GM19372 (cell line): ENCODE results near the gene CARD18.

Experiments
- ATAC-seq: cut with Tn5 transposase; IDR thresholded peaks from one replicate; pipeline ENCODE4 v1.9.1; 2021; ENCODE audit warnings: mild to moderate bottlenecking, low read depth, moderate library complexity; ENCODE audit not compliant: unreplicated experiment

The CARD18 gene, protein sequence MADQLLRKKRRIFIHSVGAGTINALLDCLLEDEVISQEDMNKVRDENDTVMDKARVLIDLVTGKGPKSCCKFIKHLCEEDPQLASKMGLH

DNA sequence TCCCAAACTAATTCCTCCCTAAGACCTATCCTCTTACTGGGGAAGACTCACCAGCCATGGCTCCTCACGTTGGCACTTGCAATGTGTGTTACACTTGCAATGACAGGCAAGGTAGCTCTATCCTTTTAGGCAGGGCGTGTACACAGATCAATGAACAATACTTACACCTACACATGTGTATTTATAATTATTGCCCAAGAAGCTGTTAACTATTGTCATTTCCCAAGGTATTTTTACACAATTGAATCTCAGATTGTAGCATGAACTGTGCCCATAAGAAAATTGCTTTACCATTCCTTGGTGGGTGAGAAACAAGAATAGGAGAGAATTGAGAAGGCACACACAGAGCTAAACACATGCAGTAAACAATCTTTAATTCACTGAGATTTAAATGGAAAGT, at the start of gene CARD18:
Gene CARD18 (minus strand): TSS at position 101 of the 400 bp plus-strand sequence. CDS start 43 bp downstream, at position 58.
- no peak for ATAC-seq

- ATAC-seq, result no peak
Measured at GRCh38 chr11:105183987-105184386, 44.4 kb upstream of the CARD18 start.

DNA sequence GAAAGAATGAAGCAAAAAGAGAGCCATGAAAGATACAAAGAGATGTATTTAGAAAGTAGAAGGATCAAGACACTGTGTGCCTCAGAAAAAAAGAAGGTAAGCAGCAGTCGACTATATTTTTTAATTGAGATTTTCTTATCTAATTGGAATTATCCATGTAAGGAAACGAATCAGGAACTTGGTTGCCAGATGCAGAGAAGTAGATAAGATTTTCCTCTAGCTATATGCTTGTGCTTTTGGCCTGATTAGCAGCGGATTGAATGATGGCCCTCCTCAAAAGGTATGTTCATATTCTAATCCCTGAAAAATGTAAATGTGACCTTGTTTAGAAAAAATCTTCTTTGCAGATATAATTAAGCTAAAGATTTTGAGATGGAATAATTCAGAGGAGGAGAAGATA, 43.9 kb upstream of the CARD18 start:
- ATAC-seq, result no peak

- no peak for ATAC-seq
Measured at GRCh38 chr11:105181521-105181920, 42.0 kb upstream of the CARD18 start.

DNA sequence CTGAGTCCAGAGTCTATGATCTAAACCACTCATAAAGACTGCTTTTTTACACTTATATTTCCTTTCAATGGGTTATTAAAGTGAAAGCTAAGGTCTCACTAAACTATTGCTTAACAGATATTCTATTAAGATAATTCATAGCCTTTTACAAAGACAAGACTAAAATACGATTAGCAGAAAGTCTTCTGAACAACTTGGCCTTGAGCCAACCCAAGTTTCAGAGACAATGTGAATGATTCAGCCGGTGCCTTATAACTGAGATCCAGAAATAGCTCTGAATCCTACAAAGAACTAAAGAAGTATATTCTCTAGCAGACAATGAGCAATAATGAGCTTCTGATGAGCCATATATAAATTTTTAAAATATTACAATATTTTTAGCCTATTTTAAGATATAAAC, 41.5 kb upstream of the CARD18 start:
- ATAC-seq, result no peak

- ATAC-seq, result no peak
Measured at GRCh38 chr11:105179542-105180278, 40.1 kb upstream of the CARD18 start.

GRCh38 chr11:105177658-105178057, 38.1 kb upstream of the CARD18 start:
- ATAC-seq, result no peak

- no peak for ATAC-seq
Measured at GRCh38 chr11:105168457-105168856, 28.9 kb upstream of the CARD18 start.

DNA sequence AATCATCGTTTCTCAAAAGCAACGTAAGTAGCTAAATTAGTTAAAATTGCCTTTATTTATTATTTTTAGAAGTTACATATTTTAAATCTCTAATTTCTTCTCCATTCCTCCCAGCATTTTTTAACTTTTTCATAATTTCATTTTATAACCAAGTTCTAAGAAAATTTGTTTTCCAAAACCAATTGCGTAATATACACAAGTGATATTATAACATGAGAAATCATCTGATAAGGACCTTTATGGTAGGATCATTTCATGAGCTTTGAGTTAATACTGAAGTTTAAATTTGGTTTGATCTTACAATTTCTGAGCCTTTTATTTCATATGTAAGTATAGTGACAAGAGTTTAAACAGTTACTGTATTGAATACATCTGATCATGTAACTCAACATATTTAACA, 27.7 kb upstream of the CARD18 start:
- no peak for ATAC-seq

DNA sequence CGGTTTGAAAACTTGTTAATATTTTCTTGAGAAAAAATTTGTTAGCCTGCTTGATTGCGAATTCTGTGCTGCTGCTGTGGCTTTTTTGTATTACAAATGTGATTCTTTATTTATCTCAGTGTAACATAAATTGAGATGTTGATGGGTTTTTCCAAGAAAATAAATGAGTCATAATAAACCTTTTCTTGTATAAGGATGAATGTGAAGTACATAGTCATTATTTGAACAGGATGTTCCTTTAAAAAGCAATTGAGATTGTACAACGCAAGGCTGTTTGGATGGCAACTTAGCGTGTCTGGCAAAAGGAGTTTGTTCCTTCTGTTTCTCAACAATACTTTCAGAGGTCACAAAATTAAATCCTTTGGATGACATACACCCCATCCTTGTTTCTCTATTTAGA, 24.6 kb upstream of the CARD18 start:
- no peak for ATAC-seq

DNA sequence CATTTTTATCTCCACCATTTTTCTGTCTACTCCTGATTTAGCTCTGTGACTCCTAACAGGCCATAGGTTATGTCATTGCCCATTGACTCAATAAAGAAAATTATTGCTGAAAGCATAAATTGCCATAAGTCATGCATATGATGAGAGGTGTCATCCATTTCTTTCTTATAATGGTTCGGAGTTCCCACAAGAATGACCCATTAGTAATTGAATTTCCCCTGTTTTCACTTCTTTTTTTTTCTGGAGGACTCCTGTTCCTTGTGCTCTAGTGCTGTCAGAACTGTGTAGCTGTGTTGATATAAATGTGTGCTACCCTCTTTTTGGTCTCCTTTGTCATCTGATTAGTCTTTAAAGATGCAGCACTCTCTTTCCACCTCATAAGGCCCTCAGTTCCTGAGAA, 22.9 kb upstream of the CARD18 start:
- ATAC-seq, result no peak

GRCh38 chr11:105158436-105158835, 18.9 kb upstream of the CARD18 start:
- ATAC-seq, result no peak

DNA sequence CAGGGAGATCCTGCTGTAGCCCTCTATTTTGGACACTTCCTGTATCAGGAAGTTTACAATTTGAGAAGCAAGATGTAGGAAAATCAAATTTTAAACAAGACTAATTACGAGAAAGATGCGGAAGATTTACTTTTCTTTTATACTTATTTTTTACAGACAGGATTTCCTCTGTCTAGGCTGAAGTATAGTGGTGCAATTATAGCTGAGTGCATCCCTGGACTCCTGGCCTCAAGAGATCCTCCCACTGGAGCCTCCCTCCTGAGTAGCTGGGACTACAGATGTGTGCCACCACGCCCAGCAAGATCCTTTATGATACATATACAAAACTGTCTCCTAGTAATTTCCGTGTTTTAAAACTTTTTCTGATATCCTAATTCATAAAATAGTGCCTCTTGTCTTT, 17.2 kb upstream of the CARD18 start:
- ATAC-seq, result no peak

GRCh38 chr11:105156231-105156630, 16.7 kb upstream of the CARD18 start:
- ATAC-seq, result no peak

DNA sequence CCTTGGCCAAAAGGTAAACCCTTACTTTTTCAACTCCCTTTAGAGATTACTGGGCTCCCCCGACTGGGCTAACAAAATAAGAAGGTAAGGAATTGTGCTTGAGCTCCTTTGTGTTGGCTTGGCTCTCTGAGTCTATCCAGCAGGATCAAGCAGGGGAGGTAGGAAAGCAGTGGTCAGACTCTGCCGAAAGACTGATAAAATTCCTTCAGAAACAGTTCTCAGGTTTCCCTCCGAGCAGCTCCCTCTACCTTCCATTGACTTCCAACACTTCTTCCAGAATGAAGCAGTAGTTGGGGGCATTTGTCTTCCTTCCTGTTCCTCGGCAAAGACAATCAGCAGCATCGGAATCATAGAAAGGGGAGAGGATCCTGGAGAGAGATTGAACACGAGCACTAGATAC, 16.1 kb upstream of the CARD18 start:
- ATAC-seq, result no peak

DNA sequence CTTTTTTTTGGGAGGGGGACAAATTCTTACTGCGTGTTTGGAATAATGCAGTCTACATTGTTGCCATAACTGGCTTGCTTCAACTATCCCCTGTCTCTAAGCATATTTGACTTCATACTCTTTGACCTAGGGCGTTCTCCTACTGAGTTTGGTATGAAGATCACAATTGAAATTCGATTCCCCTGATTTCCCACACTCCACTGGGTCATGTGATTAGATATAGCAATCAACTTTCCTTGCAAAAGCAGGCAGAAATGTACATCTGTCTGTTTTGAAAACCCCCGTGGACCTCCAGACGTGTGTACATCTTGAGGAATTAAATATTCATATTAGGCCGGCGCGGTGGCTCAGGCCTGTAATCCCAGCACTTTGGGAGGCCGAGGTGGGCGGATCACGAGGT, 13.8 kb upstream of the CARD18 start:
- ATAC-seq, result no peak

GRCh38 chr11:105152560-105152959, 13.0 kb upstream of the CARD18 start:
- ATAC-seq, result no peak

GRCh38 chr11:105152021-105152512, 12.5 kb upstream of the CARD18 start:
- ATAC-seq, result no peak

DNA sequence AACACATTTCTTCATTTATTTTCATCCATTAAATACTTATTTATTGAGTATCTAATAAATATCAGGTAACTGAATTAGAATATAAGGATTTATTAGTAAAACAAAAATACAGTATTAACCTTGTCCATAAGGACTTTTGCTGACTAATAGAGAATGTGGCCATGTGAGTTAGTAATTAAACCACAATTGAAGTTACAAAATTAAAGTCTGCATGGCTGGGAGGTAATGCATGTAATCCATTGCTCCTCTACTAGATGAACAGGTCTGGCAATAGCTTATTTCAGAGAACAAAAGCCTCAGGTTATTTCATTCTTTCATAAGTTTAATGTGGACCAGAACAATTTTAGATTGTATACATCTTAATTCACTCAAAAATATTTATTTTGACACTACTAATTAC, 9.9 kb upstream of the CARD18 start:
- no peak for ATAC-seq

DNA sequence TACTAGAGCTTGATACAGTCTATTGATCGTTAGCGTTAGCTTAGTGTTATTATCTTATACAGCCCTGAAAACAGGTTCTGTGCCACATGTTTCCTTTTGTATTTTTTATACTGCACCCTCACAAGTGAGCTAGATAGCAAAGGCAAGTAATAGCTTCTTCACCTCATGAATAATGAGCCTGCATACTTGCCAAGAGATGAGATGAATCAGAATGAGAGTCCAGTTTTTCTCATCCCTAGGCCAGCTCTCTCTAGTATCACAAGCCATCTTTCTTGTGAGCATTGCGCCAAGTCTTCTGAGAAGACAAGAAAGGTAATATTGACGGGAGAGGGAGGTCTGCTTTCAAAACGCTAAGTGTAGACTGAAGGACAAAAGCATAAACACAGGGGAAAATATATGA, 8.7 kb upstream of the CARD18 start:
- ATAC-seq, result no peak

DNA sequence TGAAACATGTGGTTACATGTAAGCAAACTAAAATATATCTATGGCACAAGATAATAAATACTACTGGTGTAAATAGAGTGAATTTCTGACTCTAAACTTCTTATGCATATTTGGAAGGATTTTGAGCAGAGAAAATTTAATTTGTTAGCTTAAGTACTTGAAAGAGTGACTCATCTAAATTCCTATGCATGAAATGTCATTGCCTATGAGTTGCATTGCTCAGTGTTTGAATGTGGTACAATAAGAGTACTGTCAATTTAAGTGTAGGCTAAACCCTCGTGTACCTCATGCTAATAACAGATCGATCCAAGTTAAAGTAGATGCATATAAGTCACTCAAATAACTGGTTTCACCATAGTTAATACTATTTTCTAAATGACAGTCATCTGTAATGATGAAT, 5.3 kb upstream of the CARD18 start:
- no peak for ATAC-seq

GRCh38 chr11:105142167-105142566, 2.6 kb upstream of the CARD18 start:
- no peak for ATAC-seq
